Activated naive CD8-positive, alpha-beta T cell treated with anti-CD3 and anti-CD28 coated beads, Interleukin-2, amount 50 U/mL, for 24 hours (primary cell): ENCODE measurements around the gene HSF4.

ENCODE experiments used
- ATAC-seq: fragments of 150-1000 bp; cut with Tn5 transposase; one replicate; pipeline ENCODE4 v1.10.0; 2021
- DNase-seq: peaks from one replicate; pipeline ENCODE4 v3.0.0; 2021
- H3K27ac Mint-ChIP-seq: one replicate; pipeline ENCODE4 v1.8.0; 2021; ENCODE audit warnings: mild to moderate bottlenecking, mixed read lengths
- H3K27me3 Mint-ChIP-seq: one replicate; pipeline ENCODE4 v1.8.0; 2021; ENCODE audit warnings: mixed read lengths
- H3K36me3 Mint-ChIP-seq: one replicate; pipeline ENCODE4 v1.8.0; 2021; ENCODE audit warnings: low read depth, mixed read lengths
- H3K4me1 Mint-ChIP-seq: one replicate; pipeline ENCODE4 v1.8.0; 2021; ENCODE audit warnings: mixed read lengths
- H3K4me3 Mint-ChIP-seq: one replicate; pipeline ENCODE4 v1.8.0; 2021; ENCODE audit warnings: mild to moderate bottlenecking, moderate library complexity, mixed read lengths
- H3K9me3 Mint-ChIP-seq: one replicate; pipeline ENCODE4 v1.8.0; 2021; ENCODE audit warnings: mixed read lengths

The HSF4 gene

DNA sequence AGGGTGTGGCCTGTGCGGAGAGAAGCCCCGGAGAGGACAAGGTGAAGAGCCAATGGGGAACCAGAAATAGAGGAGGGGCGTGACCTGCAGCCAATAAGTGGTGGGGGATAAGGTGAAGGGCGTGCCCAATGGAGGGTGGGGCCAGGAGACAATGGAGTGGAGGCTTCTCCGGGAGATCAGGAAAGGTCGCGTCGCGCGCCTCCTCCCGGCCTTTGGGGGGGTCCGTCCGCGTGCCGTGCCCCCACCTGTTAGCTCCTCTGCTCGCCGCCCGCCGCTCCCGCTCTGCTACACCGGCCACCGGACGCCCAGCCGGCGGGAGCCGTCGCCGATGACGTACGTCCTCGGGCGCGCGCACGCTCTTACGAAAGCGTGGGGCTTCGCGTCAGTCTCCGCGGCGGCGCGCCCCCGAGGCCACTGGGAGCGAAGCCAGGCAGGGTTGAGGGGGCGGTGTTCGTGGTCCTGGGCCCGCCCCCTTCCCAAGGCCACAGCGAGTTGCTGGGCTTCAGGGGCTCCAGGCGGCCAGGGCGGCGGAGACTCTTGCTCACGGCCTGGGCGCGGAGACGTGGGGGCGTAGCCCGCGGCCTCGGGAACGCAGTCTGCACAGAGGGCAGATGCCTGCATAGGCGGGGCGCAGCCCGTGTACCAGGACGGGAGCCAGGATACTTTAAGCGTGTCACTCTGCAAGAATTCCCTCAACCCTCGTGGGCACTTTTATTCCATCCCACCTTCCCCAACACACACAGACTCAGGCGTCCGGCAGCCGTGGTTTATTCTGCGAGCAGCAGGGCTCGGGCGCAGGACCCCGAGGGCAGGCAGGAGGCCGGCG lies 19.3 kb downstream of the HSF4 start, which contains the start of gene MATCAP1:
MATCAP1 (minus strand) TSS at position 337 of the 826 bp plus-strand sequence. CDS start 3,353 bp downstream, outside the sequence.
- H3K4me3 Mint-ChIP-seq = peak within 1 kb of the TSS; percentile 72
- peak; percentile 94 for ATAC-seq
- peak; percentile 91 for DNase-seq
- H3K27me3 Mint-ChIP-seq = peaks cover 19% of the 10 kb centered on the region
- no peak within 1 kb of the TSS for H3K27ac Mint-ChIP-seq
- H3K9me3 Mint-ChIP-seq = no peaks in the 10 kb centered on the region
- H3K36me3 Mint-ChIP-seq = no peaks in the 10 kb centered on the region
- peaks cover 15% of the 10 kb centered on the region for H3K4me1 Mint-ChIP-seq

DNA sequence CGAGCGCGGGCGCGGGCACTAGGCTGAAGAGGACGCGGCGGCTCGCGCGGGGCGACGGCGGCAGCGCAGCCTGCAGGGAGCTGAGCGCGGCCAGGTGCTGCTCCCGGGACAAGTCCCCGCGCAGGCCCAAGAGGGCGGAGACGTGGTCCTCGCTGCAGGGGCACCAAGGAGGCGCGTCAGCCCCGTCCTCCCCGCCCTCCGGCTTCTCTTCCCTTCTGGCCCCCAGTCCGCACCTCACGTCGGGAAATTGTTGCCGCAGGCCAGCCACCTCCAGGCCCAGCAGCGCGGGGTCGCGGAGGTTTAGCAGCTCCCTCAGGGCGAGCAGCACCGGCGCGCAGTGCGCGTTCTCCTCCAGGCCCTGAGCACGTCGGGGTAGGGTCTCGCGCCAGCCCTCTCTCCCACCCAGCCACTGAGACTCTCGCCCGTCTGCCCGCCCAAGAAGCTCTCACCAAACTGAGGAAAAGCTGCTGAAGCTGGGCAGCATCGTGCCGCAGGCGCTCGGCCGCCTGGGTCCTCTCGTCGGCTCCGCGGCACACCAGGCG lies 20.0 kb downstream of the HSF4 start:
- Mint-ChIP-seq H3K27me3 (peaks cover 12% of the 10 kb centered on the region), H3K36me3 (no peaks in the 10 kb centered on the region), H3K4me3 (peak overlapping the region; percentile 72), H3K27ac (no peak overlapping the region), H3K4me1 (peaks cover 15% of the 10 kb centered on the region), H3K9me3 (no peaks in the 10 kb centered on the region)
- DNase-seq (no peak), ATAC-seq (no peak)

DNA sequence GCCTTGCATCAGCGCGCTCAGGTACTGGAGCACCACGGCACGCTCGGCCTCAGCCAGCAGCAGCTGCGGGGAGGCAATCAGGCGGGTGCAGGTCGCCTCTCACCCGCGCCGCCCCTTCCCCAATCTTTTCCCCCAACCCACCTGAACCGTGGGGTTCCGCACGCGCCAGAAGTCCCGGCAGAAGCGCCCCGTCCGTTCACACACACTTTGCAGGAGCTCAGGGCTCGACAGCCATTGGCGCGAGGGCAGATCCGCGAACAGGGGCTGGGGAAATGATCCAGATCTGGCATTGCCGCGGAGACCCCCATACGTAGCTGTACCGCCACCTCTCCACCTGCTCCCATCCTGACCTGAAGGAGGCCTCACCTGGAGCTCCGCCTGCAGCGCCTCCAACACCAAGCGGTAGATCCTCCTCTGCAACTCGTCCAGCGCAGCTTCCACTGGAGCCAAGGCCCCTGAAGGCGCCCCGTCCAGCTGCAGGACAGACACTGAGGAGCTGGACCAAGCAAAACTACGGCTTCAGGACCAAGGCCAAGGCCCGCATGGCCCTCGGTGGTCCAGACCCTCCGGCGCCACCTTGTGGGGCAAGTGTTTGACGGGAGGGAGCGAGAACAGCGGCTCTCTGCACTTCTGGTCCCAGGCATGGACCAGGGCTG lies 20.6 kb downstream of the HSF4 start:
- H3K4me3 Mint-ChIP-seq = peak overlapping the region; percentile 72
- ATAC-seq (peak; percentile 34), DNase-seq (peak; percentile 92)
- H3K36me3 Mint-ChIP-seq = no peaks in the 10 kb centered on the region
- peaks cover 9% of the 10 kb centered on the region for H3K27me3 Mint-ChIP-seq
- no peaks in the 10 kb centered on the region for H3K9me3 Mint-ChIP-seq
- peak overlapping the region; percentile 54 for H3K27ac Mint-ChIP-seq
- H3K4me1 Mint-ChIP-seq = peaks cover 15% of the 10 kb centered on the region

DNA sequence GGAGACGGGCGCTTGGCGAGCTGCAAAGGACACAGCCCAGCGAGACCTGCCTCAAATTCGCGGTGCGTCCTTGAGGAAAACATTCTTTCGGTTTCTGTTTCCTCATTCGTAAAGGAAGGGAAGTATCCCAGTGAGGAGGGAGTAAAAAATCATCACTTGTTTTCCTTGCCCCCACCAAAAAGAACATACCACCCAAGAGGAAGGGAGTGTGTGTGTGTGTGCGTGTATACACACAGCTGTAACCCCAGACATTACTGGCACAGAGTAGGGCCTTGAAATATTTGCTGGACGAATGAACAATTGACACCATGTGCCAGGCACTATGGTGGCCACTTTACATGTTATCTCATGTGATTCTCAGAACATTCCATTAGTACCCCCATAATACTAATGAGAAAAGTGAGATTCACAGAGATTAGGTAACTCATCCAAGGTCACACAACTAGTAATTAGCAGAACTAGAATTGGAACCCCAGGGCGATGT lies 21.1 kb downstream of the HSF4 start:
- peaks cover 9% of the 10 kb centered on the region for H3K27me3 Mint-ChIP-seq
- H3K4me3 Mint-ChIP-seq = peak overlapping the region; percentile 72
- H3K36me3 Mint-ChIP-seq = no peaks in the 10 kb centered on the region
- DNase-seq = no peak
- ATAC-seq = no peak
- peaks cover 15% of the 10 kb centered on the region for H3K4me1 Mint-ChIP-seq
- H3K9me3 Mint-ChIP-seq = no peaks in the 10 kb centered on the region
- H3K27ac Mint-ChIP-seq = no peak overlapping the region

DNA sequence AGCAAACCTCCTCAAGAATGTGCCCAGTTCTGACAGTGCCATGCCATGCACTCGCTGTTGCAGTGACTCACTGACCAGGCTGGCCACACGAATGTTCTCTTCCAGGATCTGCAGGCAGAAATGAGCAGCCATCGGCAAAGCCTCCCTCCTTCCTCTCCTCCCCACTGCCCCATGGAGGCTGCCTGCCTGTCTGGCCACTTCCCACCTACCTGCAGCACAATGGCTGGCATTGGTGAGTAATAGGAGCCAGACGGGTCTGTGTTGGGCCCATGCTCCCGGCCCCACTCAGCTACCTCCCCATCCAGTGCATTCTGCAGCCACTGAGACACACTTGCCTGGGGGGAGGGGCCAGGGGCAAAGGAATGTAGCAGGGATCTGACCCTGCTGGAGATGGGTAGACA lies 22.0 kb downstream of the HSF4 start:
- no peak for DNase-seq
- Mint-ChIP-seq H3K27ac (no peak overlapping the region), H3K36me3 (no peaks in the 10 kb centered on the region), H3K4me3 (no peak overlapping the region), H3K9me3 (no peaks in the 10 kb centered on the region), H3K27me3 (peaks cover 9% of the 10 kb centered on the region), H3K4me1 (peaks cover 19% of the 10 kb centered on the region)
- no peak for ATAC-seq

DNA sequence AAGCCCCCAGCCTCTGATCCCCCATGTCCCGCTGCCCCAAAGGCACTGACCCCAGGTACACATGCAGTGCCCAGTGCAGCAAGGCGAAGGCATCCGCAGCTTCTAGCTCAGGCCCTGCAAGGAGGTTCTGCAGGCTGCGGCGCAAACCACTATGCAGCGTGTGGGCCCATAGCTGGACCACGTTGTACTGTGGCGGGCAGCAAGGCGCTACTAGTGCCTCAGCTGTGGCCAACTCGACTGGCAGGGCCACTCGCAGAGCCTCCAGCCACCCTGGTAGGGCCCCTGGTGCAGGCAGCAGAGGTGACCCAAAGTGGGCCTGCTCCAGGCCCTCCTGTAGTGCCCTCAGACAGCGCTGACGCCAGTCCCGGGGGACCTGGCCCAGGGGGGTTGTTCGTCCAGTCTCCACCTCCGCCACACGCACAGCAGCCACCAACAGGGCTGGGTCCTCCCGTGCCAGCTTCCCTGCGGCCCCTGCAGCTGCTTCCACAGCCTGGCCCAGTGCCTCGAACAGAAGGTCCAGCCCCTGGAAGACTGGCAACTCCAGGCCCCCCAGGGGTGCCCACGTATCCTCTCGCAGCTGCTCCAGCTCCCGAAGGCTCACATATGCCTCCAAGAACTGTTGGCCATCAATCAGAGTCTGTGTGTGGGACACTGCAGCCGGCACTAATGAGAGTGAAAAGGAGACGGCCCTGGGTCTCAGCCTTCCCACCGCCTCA lies 22.8 kb downstream of the HSF4 start:
- DNase-seq = no peak
- no peak overlapping the region for H3K4me3 Mint-ChIP-seq
- no peaks in the 10 kb centered on the region for H3K36me3 Mint-ChIP-seq
- H3K27ac Mint-ChIP-seq = no peak overlapping the region
- peaks cover 22% of the 10 kb centered on the region for H3K4me1 Mint-ChIP-seq
- no peaks in the 10 kb centered on the region for H3K9me3 Mint-ChIP-seq
- H3K27me3 Mint-ChIP-seq = peaks cover 9% of the 10 kb centered on the region
- ATAC-seq = no peak

DNA sequence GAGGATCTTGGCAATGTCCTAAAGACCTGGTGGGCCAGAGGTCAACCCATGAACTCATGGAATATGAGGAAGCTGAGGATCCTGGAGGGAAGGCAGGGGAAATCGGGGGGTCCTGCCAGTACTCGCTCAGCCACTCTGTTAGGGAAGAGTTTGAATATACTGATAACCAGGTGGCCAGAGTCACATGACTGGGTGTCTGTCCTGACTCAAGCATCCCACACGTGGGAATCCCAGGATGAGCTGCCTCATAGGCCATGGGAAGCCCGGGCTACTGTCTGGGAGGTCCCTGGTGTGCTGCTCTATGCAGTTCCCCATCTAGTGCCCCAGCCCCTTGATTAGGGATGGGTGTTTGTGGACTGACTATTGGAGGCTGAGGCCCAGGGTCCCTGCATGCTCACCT lies 23.8 kb downstream of the HSF4 start:
- H3K36me3 Mint-ChIP-seq = peaks cover 9% of the 10 kb centered on the region
- peak overlapping the region; percentile 39 for H3K27ac Mint-ChIP-seq
- no peaks in the 10 kb centered on the region for H3K9me3 Mint-ChIP-seq
- DNase-seq = no peak
- H3K27me3 Mint-ChIP-seq = peaks cover 9% of the 10 kb centered on the region
- no peak for ATAC-seq
- no peak overlapping the region for H3K4me3 Mint-ChIP-seq
- peaks cover 31% of the 10 kb centered on the region for H3K4me1 Mint-ChIP-seq

DNA sequence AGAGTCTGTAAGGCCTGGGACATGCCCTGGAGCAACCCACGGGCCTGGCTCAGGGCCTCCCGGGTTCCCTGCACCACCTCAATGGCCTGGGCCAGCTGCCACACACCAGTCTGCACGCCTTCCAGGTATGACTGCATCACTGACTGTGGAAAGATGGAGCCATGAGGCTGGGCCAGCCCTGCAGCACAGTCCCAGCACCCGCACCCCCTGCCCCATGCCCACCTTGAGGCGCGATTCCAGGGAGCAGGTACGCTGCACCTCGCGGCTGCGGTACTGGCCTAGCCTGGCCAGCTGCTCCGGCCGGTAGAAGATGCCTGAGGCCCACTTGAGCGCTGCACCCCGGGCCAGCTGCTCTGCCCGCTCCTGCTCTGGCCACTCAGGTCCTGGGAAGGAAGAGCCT lies 24.3 kb downstream of the HSF4 start:
- peaks cover 9% of the 10 kb centered on the region for H3K27me3 Mint-ChIP-seq
- H3K27ac Mint-ChIP-seq = no peak overlapping the region
- no peak for ATAC-seq

DNA sequence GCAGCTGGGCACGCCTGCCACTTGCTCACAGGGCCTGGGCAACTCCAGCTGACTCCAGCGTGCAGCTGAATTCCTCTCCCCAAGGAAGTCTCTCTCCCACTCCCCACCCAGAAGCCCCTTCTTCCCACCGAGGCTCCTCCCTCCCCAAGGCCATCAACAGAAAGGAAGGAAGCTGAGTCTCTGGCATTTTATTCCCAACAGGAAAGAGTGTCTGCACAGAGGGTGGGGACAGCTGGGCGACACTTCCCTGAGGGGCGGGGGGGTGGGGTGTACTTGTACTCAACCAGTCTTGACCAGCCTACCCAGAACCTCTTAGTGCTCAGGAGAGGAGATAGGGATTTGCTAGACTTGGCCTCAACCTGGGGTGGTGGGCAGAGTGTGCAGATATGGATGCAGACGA lies 25.5 kb downstream of the HSF4 start, which contains the start of gene EXOC3L1:
EXOC3L1 (minus strand) TSS at position 96 of the 400 bp plus-strand sequence. CDS start 460 bp downstream, outside the sequence.
- H3K36me3 Mint-ChIP-seq = peaks cover 22% of the 10 kb centered on the region
- H3K27me3 Mint-ChIP-seq = peaks cover 8% of the 10 kb centered on the region
- peaks cover 37% of the 10 kb centered on the region for H3K4me1 Mint-ChIP-seq

More for the DNA sequence above, 24.3 kb downstream of the HSF4 start:
- H3K36me3 Mint-ChIP-seq = peaks cover 10% of the 10 kb centered on the region
- no peak overlapping the region for H3K4me3 Mint-ChIP-seq
- no peak for DNase-seq
- H3K4me1 Mint-ChIP-seq = peaks cover 35% of the 10 kb centered on the region
- H3K9me3 Mint-ChIP-seq = no peaks in the 10 kb centered on the region

DNA sequence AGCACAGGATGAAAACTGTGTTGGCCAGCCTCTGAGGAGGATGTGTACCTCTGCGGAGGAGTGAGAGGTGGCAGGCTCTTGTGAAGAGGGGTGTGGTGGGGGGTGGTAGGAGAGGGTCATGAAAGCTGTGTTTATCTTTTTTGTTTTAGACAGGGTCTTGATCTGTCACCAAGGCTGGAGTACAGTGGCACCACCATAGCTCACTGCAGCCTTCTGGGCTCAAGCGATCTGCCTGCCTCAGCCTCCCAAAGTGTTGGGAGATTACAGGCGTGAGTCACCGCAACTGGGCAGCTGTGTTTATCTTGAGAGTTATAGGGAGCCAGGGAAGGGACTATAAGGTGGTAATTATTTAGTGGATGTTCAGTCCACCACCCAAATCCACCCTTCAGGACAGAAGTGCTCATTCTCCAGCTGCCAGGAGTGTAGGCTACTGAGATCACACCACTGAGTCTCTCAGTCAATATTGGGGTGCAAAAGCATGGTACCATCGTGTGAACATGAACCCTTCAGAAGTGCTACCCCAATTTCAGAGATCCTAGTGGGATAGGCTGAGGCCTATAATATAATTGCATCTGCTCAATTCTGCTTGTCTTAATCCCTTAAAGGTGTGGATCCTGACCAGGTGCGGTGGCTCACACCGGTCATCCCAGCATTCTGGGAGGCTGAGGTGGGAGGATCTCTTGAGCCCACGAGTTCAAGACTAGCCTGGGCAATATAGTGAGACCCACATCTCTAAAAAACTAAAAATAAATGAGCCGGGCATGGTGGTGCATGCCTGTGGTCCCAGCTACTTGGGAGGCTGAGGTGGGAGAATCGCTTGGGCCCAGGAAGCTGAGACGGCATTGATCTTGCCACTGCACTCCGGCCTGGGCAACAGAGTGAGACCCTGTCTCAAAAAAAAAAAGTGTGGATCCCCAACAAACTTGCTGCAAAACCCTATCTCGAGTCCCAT lies 26.2 kb downstream of the HSF4 start:
- H3K4me3 Mint-ChIP-seq = peak overlapping the region; percentile 90
- DNase-seq = no peak
- no peaks in the 10 kb centered on the region for H3K9me3 Mint-ChIP-seq
- H3K36me3 Mint-ChIP-seq = peaks cover 27% of the 10 kb centered on the region
- ATAC-seq = no peak
- peaks cover 31% of the 10 kb centered on the region for H3K4me1 Mint-ChIP-seq
- H3K27me3 Mint-ChIP-seq = peaks cover under 1% of the 10 kb centered on the region
- H3K27ac Mint-ChIP-seq = peak overlapping the region; percentile 79

More for the DNA sequence above, 25.5 kb downstream of the HSF4 start, which contains the start of gene EXOC3L1:
- no peak for DNase-seq
- Mint-ChIP-seq H3K9me3 (no peaks in the 10 kb centered on the region), H3K4me3 (peak within 1 kb of the TSS; percentile 90), H3K27ac (no peak within 1 kb of the TSS)
- no peak for ATAC-seq

DNA sequence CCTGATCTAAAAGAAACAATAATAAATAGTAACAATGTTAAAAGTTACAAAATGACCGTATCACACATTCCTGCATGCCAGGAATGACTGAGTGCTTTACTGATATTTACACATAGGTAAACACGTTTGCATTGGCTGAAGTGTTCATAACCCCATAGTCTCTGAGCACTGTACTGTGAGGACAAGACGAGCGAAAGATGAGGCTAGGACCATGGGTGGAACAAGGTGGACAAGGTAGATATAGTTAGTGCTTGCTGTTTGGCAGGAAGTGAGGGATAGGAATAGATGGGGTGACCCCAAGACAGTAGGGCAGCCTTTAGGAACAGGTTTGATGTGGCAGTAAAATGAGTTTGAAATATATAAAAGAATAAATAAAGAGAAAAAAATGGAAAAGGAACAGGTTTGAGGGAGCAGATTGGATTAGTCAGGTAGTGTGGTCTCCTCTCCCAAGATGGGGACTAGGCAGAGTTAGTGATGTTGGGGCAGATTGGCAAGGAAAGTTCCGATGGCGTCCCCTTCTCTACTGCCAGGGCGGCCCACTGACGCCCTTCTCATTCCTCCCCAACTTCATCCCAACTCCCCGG lies 27.0 kb downstream of the HSF4 start:
- peak overlapping the region; percentile 79 for H3K27ac Mint-ChIP-seq
- peaks cover 35% of the 10 kb centered on the region for H3K36me3 Mint-ChIP-seq

DNA sequence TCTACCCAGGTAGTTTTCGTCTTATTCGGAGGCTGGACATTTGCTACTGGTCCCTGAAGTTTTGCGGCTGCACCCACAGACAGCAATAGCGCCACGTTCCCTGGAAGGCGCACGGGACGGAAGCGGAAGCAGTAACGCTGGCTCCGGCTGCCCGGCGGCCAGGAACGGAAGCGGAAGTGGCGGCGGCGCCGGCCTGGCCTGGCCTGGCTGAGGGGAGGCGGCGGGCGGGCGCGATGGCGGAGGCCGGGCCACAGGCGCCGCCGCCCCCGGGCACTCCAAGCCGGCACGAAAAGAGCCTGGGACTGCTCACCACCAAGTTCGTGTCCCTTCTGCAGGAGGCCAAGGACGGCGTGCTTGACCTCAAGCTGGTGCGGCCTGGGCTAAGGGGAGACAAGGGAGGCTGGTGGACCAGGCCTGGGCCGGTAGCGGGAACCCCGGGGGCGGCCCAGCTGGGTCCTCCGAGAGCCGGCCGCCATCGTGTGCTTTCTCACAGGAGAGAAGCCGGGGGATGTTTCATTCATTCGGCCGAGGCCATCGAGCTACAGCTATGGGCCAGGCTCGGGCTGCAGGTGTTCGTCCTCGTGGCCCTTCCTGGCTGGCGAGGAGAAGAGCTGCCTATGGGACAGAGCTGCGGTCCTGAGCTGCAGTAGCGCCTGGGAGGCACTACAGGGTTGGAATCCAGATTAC lies 27.6 kb downstream of the HSF4 start, which contains the start of gene E2F4:
E2F4 (plus strand) TSS at position 161 of the 687 bp plus-strand sequence; CDS start at position 234, 73 bp downstream.
- Mint-ChIP-seq H3K4me1 (peaks cover 38% of the 10 kb centered on the region), H3K27ac (peak within 1 kb of the TSS; percentile 83), H3K4me3 (peak within 1 kb of the TSS; percentile 90), H3K36me3 (peaks cover 41% of the 10 kb centered on the region), H3K9me3 (no peaks in the 10 kb centered on the region), H3K27me3 (no peaks in the 10 kb centered on the region)
- ATAC-seq (peak; percentile 98), DNase-seq (peak; percentile 90)

More for the DNA sequence above, 27.0 kb downstream of the HSF4 start:
- DNase-seq (no peak), ATAC-seq (no peak)
- Mint-ChIP-seq H3K9me3 (no peaks in the 10 kb centered on the region), H3K4me3 (peak overlapping the region; percentile 90), H3K27me3 (no peaks in the 10 kb centered on the region), H3K4me1 (peaks cover 34% of the 10 kb centered on the region)
